ENCODE results near the gene SIGLEC1. TPM values are rescaled to one million over a fixed set of nuclear protein-coding genes. Genes with fewer than 3 reads are reported as not detected.

Gene SIGLEC1
- total and polyA plus RNA-seq, 2 of the 4 experiments (the other 2 are of a cell fraction), result not detected

GRCh38 chr20:3710011-3710466, 2.4 kb downstream of the SIGLEC1 start:
- Histone ChIP-seq H2BK15ac (ENCODE audit: low read depth, low read length) (no peak overlapping the region), H3K4me2 (ENCODE audit: low read depth, low read length) (no peak overlapping the region), H3K79me1 (ENCODE audit: low read depth in 1 of 2, low read length in 2 of 2) (no peaks in the 10 kb centered on the region), H3K4me1 (ENCODE audit: control insufficient read depth, insufficient read depth, low read length) (no peaks in the 10 kb centered on the region), H3K56ac (ENCODE audit: extremely low read depth, insufficient read depth, low read length) (no peak overlapping the region), H3K9me3 (ENCODE audit: control insufficient read depth, insufficient read depth, low read length) (no peaks in the 10 kb centered on the region), H4K91ac (ENCODE audit: insufficient read depth, low read depth, low read length) (no peak overlapping the region), H2AFZ (replicated peaks; ENCODE audit: low read length, poor library complexity) (no peak overlapping the region), H3K9ac (ENCODE audit: low read depth, low read length) (no peak overlapping the region), H2AK5ac (ENCODE audit: low read depth, low read length) (no peak overlapping the region), H3K27ac (ENCODE audit: insufficient read depth, low read length) (no peak overlapping the region), H3K4ac (ENCODE audit: low read depth, low read length) (no peak overlapping the region), H4K20me1 (ENCODE audit: insufficient read depth, low read length) (no peaks in the 10 kb centered on the region), H3K18ac (ENCODE audit: low read depth, low read length) (no peak overlapping the region), H2BK120ac (ENCODE audit: low read depth, low read length) (no peak overlapping the region), H2BK20ac (ENCODE audit: low read depth, low read length) (no peak overlapping the region), H3K9me1 (ENCODE audit: insufficient read depth, low read length) (no peaks in the 10 kb centered on the region), H3K4me3 (ENCODE audit: insufficient read depth, low read depth, low read length) (no peak overlapping the region), H4K8ac (ENCODE audit: low read depth in 2 of 2, low read length in 2 of 2) (no peak overlapping the region), H2BK5ac (ENCODE audit: low read depth, low read length, poor library complexity, severe bottlenecking) (no peak overlapping the region), H4K5ac (ENCODE audit: low read depth, low read length) (no peak overlapping the region), H3K27me3 (ENCODE audit: control insufficient read depth, insufficient read depth, low read length) (peaks cover 19% of the 10 kb centered on the region), H3K23ac (ENCODE audit: low read depth, low read length) (no peak overlapping the region), H2AK9ac (replicated peaks; ENCODE audit: low read depth, low read length, poor library complexity) (no peak overlapping the region), H3K36me3 (ENCODE audit: control insufficient read depth, insufficient read depth, low read length) (no peaks in the 10 kb centered on the region), H3K14ac (replicated peaks; ENCODE audit: low read depth, low read length) (no peak overlapping the region)
- intact Hi-C loops (cut with micrococcal nuclease) (no loop called here), in situ Hi-C loops (cut with MboI; ENCODE audit: low sequenced_read_pairs) (no loop called here), dilution Hi-C loops (cut with HindIII; ENCODE audit: low sequenced_read_pairs, unreplicated experiment) (no loop called here)
- no CpG with 5 or more reads among the region's 6 CpGs for WGBS, 2 experiments (ENCODE audit: extremely low coverage in 2 of 2, insufficient read length in 1 of 2)
- DNase-seq (no peak), ATAC-seq (ENCODE audit: low read depth) (no peak)
- ChIA-PET POLR2A (ENCODE audit: unreplicated experiment) (no interaction called here), CTCF (interaction anchor here (0.7 to 2.4 kb wide), 7 partner anchors 9 to 146 kb away, joined by 3 to 19 read pairs (median 4); no protein-coding TSS in a partner anchor)
- TF ChIP-seq RFX5 (IDR thresholded peaks at IDR 0.05; ENCODE audit: low read depth, low read length), result no peak
- no peak for TF ChIP-seq POLR2A (IDR thresholded peaks at IDR 0.05; ENCODE audit: low read depth, low read length)
- no peak for TF ChIP-seq CEBPB (IDR thresholded peaks at IDR 0.05; ENCODE audit: low read depth, low read length)
- no peak for TF ChIP-seq CHD1 (IDR thresholded peaks at IDR 0.05; ENCODE audit: low read depth, low read length)
- no peak for TF ChIP-seq RAD21 (IDR thresholded peaks at IDR 0.05; ENCODE audit: low read length)
- no peak for TF ChIP-seq SMC3 (IDR thresholded peaks at IDR 0.05; ENCODE audit: low read depth, low read length)
- TF ChIP-seq USF2 (IDR thresholded peaks at IDR 0.05; ENCODE audit: low read depth, low read length), result no peak
- no peak for TF ChIP-seq MXI1 (IDR thresholded peaks at IDR 0.05; ENCODE audit: borderline replicate concordance, low read depth, low read length)
- no peak for TF ChIP-seq CTCF (conservative IDR thresholded peaks at IDR 0.05; ENCODE audit: low read depth, low read length)
- no peak for TF ChIP-seq RCOR1 (IDR thresholded peaks at IDR 0.05; ENCODE audit: insufficient replicate concordance, low read length)
- no peak for TF ChIP-seq FOS (IDR thresholded peaks at IDR 0.05; ENCODE audit: low read depth, low read length)
- no peak for TF ChIP-seq MAFK (IDR thresholded peaks at IDR 0.05; ENCODE audit: low read depth, low read length)
- no peak for TF ChIP-seq MAZ (IDR thresholded peaks at IDR 0.05; ENCODE audit: borderline replicate concordance, low read depth, low read length)
- no TSS peak for BruUV-seq (replicated peaks)

Measured in IMR-90 (cell line).